ENCODE measurements around the gene VMP1.

DNA sequence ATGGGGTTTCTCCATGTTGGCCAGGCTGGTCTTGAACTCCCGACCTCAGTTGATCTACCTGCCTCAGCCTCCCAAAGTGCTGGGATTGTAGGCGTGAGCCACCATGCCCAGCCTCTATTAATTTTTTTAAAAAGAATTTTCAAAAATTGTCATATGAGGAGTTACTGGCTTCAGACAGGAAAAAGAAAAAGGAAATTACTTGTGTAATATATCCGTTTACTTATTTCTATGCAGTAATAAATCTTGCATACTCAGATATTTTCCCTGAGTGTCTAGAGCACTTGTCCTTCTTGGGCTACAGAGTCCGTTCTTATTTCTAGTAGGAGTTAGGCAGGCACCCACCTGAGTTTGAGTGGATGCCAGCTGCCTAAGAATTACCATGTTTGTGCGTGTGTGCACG, 85.8 kb downstream of the VMP1 start:
- TF ChIP-seq, protein P1, sequence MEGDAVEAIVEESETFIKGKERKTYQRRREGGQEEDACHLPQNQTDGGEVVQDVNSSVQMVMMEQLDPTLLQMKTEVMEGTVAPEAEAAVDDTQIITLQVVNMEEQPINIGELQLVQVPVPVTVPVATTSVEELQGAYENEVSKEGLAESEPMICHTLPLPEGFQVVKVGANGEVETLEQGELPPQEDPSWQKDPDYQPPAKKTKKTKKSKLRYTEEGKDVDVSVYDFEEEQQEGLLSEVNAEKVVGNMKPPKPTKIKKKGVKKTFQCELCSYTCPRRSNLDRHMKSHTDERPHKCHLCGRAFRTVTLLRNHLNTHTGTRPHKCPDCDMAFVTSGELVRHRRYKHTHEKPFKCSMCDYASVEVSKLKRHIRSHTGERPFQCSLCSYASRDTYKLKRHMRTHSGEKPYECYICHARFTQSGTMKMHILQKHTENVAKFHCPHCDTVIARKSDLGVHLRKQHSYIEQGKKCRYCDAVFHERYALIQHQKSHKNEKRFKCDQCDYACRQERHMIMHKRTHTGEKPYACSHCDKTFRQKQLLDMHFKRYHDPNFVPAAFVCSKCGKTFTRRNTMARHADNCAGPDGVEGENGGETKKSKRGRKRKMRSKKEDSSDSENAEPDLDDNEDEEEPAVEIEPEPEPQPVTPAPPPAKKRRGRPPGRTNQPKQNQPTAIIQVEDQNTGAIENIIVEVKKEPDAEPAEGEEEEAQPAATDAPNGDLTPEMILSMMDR (IDR thresholded peaks at IDR 0.05), result no peak
- TF ChIP-seq POLR2A (IDR thresholded peaks at IDR 0.05), result no peak
